ENCODE results near the gene CALD1.

CALD1 gene

GRCh38 chr7:134851141-134851540, 71.7 kb downstream of the CALD1 start:
- Histone ChIP-seq H3K9ac (ENCODE audit: low read length) (no peak overlapping the region), H3F3A (ENCODE audit: insufficient read depth, low read length) (no peaks in the 10 kb centered on the region), H3K79me2 (ENCODE audit: insufficient read depth, low read length) (no peaks in the 10 kb centered on the region), H4K20me1 (ENCODE audit: insufficient read depth, low read length) (no peaks in the 10 kb centered on the region), H3K27me3 (ENCODE audit: insufficient read depth, low read length) (peaks cover 2% of the 10 kb centered on the region; the same call in 1 of the 2 replicates), H3K9me2 (ENCODE audit: low read depth, low read length) (no peaks in the 10 kb centered on the region), H3K4me3 (ENCODE audit: low read depth, low read length, poor library complexity, severe bottlenecking) (no peak overlapping the region), H2AFZ (ENCODE audit: low read length) (no peak overlapping the region), H3K27ac (ENCODE audit: low read depth, low read length, poor library complexity, severe bottlenecking) (no peak overlapping the region), H3K4me2 (ENCODE audit: low read length) (no peak overlapping the region), H3K36me3 (ENCODE audit: insufficient read depth, low read length) (no peaks in the 10 kb centered on the region), H3K9me3 (ENCODE audit: low read length) (no peaks in the 10 kb centered on the region), H3K4me1 (ENCODE audit: insufficient read depth, low read length, severe bottlenecking) (no peaks in the 10 kb centered on the region)
- TF ChIP-seq CTCF (IDR thresholded peaks at IDR 0.05; ENCODE audit: low read length) (no peak), EZH2 (IDR thresholded peaks at IDR 0.05; ENCODE audit: borderline replicate concordance, low read length) (no peak)

GRCh38 chr7:134852625-134853024, 73.2 kb downstream of the CALD1 start:
- H3K9me3 ChIP-seq (ENCODE audit: low read length), result no peaks in the 10 kb centered on the region
- no peaks in the 10 kb centered on the region for H4K20me1 ChIP-seq (ENCODE audit: insufficient read depth, low read length)
- no peak for TF ChIP-seq CTCF (IDR thresholded peaks at IDR 0.05; ENCODE audit: low read length)
- no peak for TF ChIP-seq EZH2 (IDR thresholded peaks at IDR 0.05; ENCODE audit: borderline replicate concordance, low read length)
- no peak overlapping the region for H3K9ac ChIP-seq (ENCODE audit: low read length)
- H3K27ac ChIP-seq (ENCODE audit: low read depth, low read length, poor library complexity, severe bottlenecking), result no peak overlapping the region
- H2AFZ ChIP-seq (ENCODE audit: low read length), result no peak overlapping the region
- H3K4me2 ChIP-seq (ENCODE audit: low read length), result no peak overlapping the region
- no peak overlapping the region for H3K4me3 ChIP-seq (ENCODE audit: low read depth, low read length, poor library complexity, severe bottlenecking)
- H3K27me3 ChIP-seq (ENCODE audit: insufficient read depth, low read length), result no peaks in the 10 kb centered on the region
- H3K9me2 ChIP-seq (ENCODE audit: low read depth, low read length), result no peaks in the 10 kb centered on the region
- no peaks in the 10 kb centered on the region for H3K36me3 ChIP-seq (ENCODE audit: insufficient read depth, low read length)
- no peaks in the 10 kb centered on the region for H3K4me1 ChIP-seq (ENCODE audit: insufficient read depth, low read length, severe bottlenecking)
- H3K79me2 ChIP-seq (ENCODE audit: insufficient read depth, low read length), result no peaks in the 10 kb centered on the region
- H3F3A ChIP-seq (ENCODE audit: insufficient read depth, low read length), result no peaks in the 10 kb centered on the region

- Histone ChIP-seq H4K20me1 (ENCODE audit: insufficient read depth, low read length) (no peaks in the 10 kb centered on the region), H3F3A (ENCODE audit: insufficient read depth, low read length) (no peaks in the 10 kb centered on the region), H3K27ac (ENCODE audit: low read depth, low read length, poor library complexity, severe bottlenecking) (no peak overlapping the region), H3K9me2 (ENCODE audit: low read depth, low read length) (no peaks in the 10 kb centered on the region), H3K4me1 (ENCODE audit: insufficient read depth, low read length, severe bottlenecking) (no peaks in the 10 kb centered on the region), H3K36me3 (ENCODE audit: insufficient read depth, low read length) (no peaks in the 10 kb centered on the region), H3K9me3 (ENCODE audit: low read length) (no peaks in the 10 kb centered on the region), H3K9ac (ENCODE audit: low read length) (no peak overlapping the region), H2AFZ (ENCODE audit: low read length) (no peak overlapping the region), H3K79me2 (ENCODE audit: insufficient read depth, low read length) (no peaks in the 10 kb centered on the region), H3K4me3 (ENCODE audit: low read depth, low read length, poor library complexity, severe bottlenecking) (no peak overlapping the region), H3K27me3 (ENCODE audit: insufficient read depth, low read length) (no peaks in the 10 kb centered on the region), H3K4me2 (ENCODE audit: low read length) (no peak overlapping the region)
- no peak for TF ChIP-seq CTCF (IDR thresholded peaks at IDR 0.05; ENCODE audit: low read length)
- no peak for TF ChIP-seq EZH2 (IDR thresholded peaks at IDR 0.05; ENCODE audit: borderline replicate concordance, low read length)
Measured at GRCh38 chr7:134854816-134855215, 75.4 kb downstream of the CALD1 start.

All from OCI-LY1 (cell line).